AG04450 (cell line): ENCODE data around the gene RPS6KB2. TPM values are rescaled to one million over a fixed set of nuclear protein-coding genes. Genes with fewer than 3 reads are reported as not detected.
"Not testable (repeated sequence)": the region's sequence is repeated elsewhere in the genome, so short reads cannot be mapped to it uniquely, and the experiment has no call there.

Experiments used
- CTCF ChIA-PET: fragments of 300-600, 350-600 bp; formaldehyde crosslinking; extraction: SDS; loops from one replicate; lab custom pipeline; 2022; ENCODE audit warnings: antibody characterized with exemption, inconsistent platforms; lab: Charles Lee
- POLR2A ChIA-PET: fragments of 350-600 bp; formaldehyde crosslinking; extraction: SDS; loops from one replicate; lab custom pipeline; 2021; ENCODE audit warnings: antibody characterized with exemption, inconsistent platforms; lab: Yijun Ruan, JAX
- DNase-seq: peaks from one replicate; pipeline ENCODE4 v3.0.0-alpha.2; 2011; ENCODE audit warnings: low read depth, low spot score
- H3K27ac ChIP-seq: one replicate; pipeline ENCODE4 v1.5.1; 2012; ENCODE audit warnings: low read depth, low read length, control low read depth
- H3K27me3 ChIP-seq: one replicate; pipeline ENCODE4 v1.6.0; 2012; ENCODE audit warnings: low read length; ENCODE audit not compliant: control insufficient read depth, insufficient read depth
- H3K4me3 ChIP-seq: 2 replicates; pipeline ENCODE4 v1.5.1; 2011; ENCODE audit warnings: mild to moderate bottlenecking, low read depth, low read length, control low read depth
- H3K9me3 ChIP-seq: 2 replicates; pipeline ENCODE4 v1.5.1; 2012; ENCODE audit warnings: low read length; ENCODE audit not compliant: control insufficient read depth, insufficient read depth
- polyA plus RNA-seq: library from polyadenylated mRNA; depleted of rRNA; stranded (reverse); fragments of >200 nt; gene quantifications from 2 replicates; pipeline ENCODE4 v1.2.3, GENCODE V29; 2011
- TF ChIP-seq, protein P1 (sequence below): IDR thresholded peaks from 2 replicates; pipeline ENCODE4 v1.5.1; 2011; ENCODE audit warnings: low read depth, low read length, control low read depth, inconsistent platforms

The RPS6KB2 gene
- polyA plus RNA-seq, 1 experiment = 36.0 TPM

DNA sequence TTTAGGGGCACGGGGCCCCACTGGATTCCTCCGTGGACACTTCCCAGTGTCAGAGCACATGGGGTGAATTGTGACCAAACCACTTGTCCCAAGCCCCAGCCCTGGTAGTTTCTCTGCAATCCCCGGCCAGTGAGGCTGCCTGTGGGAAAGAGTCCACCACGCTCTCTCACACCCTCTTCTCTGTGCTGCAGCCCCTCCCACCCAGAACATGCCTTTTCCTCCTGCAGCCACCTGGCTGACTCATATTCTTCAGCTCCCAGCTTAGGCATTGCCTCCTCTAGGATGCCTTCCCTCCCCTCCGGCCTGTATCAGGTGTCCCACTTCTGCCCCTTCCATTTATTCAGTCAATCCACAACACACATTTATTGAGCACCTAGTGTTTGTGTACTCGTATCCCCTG lies 5.4 kb upstream of the RPS6KB2 start:
- no peak for DNase-seq
- H3K4me3 ChIP-seq = no peak overlapping the region
- TF ChIP-seq, protein P1, sequence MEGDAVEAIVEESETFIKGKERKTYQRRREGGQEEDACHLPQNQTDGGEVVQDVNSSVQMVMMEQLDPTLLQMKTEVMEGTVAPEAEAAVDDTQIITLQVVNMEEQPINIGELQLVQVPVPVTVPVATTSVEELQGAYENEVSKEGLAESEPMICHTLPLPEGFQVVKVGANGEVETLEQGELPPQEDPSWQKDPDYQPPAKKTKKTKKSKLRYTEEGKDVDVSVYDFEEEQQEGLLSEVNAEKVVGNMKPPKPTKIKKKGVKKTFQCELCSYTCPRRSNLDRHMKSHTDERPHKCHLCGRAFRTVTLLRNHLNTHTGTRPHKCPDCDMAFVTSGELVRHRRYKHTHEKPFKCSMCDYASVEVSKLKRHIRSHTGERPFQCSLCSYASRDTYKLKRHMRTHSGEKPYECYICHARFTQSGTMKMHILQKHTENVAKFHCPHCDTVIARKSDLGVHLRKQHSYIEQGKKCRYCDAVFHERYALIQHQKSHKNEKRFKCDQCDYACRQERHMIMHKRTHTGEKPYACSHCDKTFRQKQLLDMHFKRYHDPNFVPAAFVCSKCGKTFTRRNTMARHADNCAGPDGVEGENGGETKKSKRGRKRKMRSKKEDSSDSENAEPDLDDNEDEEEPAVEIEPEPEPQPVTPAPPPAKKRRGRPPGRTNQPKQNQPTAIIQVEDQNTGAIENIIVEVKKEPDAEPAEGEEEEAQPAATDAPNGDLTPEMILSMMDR = no peak
- no peak overlapping the region for H3K27ac ChIP-seq
- no peaks in the 10 kb centered on the region for H3K9me3 ChIP-seq
- no peaks in the 10 kb centered on the region for H3K27me3 ChIP-seq
- POLR2A ChIA-PET = no interaction called here
- CTCF ChIA-PET = no interaction called here

DNA sequence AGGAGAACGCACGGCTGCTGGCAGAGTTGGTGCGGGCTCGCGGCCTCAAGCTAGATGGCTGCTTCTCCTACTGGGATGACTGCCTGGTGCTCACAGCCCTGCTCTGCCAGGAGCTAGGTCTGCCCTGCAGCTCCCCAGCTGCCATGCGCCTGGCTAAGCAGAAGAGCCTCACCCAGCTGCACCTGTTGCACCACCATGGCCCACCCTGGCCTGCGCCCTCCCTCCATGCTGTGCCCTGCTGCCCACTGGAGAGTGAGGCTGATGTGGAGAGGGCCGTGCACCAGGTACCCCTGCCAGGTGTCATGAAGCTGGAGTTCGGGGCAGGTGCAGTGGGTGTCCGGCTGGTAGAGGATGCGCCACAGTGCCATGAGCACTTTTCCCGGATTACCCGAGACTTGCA lies 4.8 kb upstream of the RPS6KB2 start:
- H3K4me3 ChIP-seq = no peak overlapping the region
- CTCF ChIA-PET = no interaction called here
- TF ChIP-seq, protein P1 = no peak
- H3K27me3 ChIP-seq = no peaks in the 10 kb centered on the region
- H3K9me3 ChIP-seq = no peaks in the 10 kb centered on the region
- H3K27ac ChIP-seq = no peak overlapping the region
- DNase-seq = no peak
- POLR2A ChIA-PET = no interaction called here

DNA sequence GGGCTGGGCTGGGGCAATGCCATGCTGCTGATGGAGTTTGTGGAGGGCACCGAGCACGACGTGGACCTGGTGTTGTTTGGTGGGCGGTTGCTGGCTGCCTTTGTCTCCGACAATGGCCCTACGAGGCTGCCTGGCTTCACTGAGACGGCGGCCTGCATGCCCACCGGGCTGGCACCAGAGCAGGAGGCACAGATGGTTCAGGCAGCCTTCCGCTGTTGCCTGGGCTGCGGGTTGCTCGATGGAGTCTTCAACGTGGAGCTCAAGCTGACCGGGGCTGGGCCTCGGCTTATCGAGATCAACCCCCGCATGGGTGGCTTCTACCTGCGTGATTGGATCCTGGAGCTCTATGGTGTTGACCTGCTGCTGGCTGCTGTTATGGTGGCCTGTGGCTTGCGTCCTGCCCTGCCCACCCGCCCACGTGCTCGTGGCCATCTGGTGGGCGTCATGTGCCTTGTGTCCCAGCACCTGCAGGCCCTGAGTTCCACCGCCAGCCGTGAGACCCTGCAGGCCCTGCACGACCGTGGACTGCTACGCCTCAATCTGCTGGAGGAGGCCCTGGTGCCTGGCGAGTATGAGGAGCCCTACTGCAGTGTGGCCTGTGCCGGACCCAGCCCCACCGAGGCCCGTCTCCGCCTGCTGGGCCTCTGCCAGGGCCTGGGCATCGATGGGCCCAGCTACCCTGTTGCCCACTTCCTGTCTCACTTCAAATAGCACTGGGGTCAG lies 4.2 kb upstream of the RPS6KB2 start:
- Histone ChIP-seq H3K4me3 (no peak overlapping the region), H3K27ac (no peak overlapping the region), H3K27me3 (no peaks in the 10 kb centered on the region), H3K9me3 (no peaks in the 10 kb centered on the region)
- no peak for DNase-seq
- CTCF ChIA-PET = no interaction called here
- POLR2A ChIA-PET = interaction anchor here (0.6 kb wide), 1 partner anchor 14 kb away, joined by 5 read pairs; no protein-coding TSS in a partner anchor
- TF ChIP-seq, protein P1 = no peak

DNA sequence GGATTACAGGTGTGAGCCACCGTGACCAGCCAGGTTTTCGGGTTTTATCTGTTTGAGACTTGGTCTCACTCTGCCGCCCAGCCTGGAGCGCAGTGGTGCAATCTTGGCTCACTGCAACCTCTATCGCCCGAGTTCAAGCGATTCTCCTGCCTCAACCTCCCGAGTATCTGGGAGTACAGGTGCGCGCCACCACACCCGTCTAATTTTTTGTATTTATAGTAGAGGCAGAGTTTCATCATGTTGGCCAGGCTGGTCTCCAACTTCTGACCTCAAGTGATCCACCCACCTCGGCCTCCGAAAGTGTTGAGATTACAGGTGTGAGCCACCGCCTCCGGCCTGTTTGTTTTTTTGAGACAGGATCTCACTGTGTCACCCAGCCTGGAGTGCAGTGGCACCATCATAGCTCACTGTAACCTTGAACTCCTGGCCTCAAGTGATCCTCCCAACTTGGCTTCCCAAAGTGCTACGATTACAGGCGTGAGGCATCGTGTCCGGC lies 882 bp upstream of the RPS6KB2 start:
- H3K27ac ChIP-seq = peak overlapping the region; percentile 39
- not testable (repeated sequence) for H3K27me3 ChIP-seq, H3K9me3 ChIP-seq, DNase-seq
- POLR2A ChIA-PET = interaction anchor here (0.9 kb wide), 1 partner anchor 27 kb away, joined by 3 read pairs; no protein-coding TSS in a partner anchor
- peak overlapping the region; percentile 96 for H3K4me3 ChIP-seq
- CTCF ChIA-PET = interaction anchor here (2.4 kb wide), 1 partner anchor 26 kb away, joined by 9 read pairs; the partner anchor contains the start of gene PPP1CA

DNA sequence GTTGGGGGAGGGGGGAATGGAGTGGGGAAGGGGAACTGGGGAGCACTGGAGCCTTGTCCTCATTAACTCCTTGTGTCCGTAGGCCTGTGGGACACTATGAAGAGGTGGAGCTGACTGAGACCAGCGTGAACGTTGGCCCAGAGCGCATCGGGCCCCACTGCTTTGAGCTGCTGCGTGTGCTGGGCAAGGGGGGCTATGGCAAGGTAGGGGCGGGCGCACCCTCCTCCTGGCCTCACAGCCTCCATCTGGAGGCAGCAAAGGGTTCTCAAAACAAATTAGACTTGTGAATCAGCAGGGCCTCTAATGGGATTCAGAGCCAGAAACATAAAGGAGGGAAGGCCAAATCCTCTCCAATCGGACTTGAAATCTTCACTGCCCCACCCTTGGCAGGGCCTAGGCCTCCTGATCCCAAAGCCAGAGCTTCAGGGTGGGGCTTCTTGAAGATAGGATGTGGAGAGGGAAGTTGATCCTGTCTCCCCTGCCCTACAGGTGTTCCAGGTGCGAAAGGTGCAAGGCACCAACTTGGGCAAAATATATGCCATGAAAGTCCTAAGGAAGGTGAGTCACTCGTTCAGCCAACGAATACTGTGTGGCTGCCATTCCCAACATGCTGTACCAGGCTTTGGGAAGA lies 859 bp downstream of the RPS6KB2 start:
- Histone ChIP-seq H3K9me3 (no peaks in the 10 kb centered on the region), H3K27me3 (no peaks in the 10 kb centered on the region), H3K27ac (no peak overlapping the region), H3K4me3 (peak overlapping the region; percentile 96)
- ChIA-PET POLR2A (interaction anchor here (0.7 to 1.0 kb wide), 2 partner anchors 54 to 72 kb away, joined by 3 read pairs; partner anchors contain the start of gene AIP), CTCF (interaction anchor here (1.6 to 2.4 kb wide), 2 partner anchors 28 to 78 kb away, joined by 4 to 9 read pairs; partner anchors contain the start of gene PPP1CA)
- DNase-seq = no peak
- TF ChIP-seq, protein P1 = no peak
